T-helper 2 cell treated with Interferon-gamma antibody and Interleukin-4, amounts not matched to agents 100 ng/mL and 5 ng/mL, for 36 hours (primary cell): ENCODE results near the gene UBALD1. TPM values are rescaled to one million over a fixed set of nuclear protein-coding genes. Genes with fewer than 3 reads are reported as not detected.
"Not testable (repeated sequence)": the region's sequence is repeated elsewhere in the genome, so short reads cannot be mapped to it uniquely, and the experiment has no call there.

Experiments used
- intact Hi-C: fragments of 100-400 bp; cut with micrococcal nuclease; formaldehyde crosslinking; loops from one replicate; pipeline ENCODE4 v1.15.1; 2023
- total RNA-seq: library from RNA; stranded (reverse); gene quantifications from 2 replicates; pipeline ENCODE4 v1.2.3, GENCODE V29; 2022

Gene UBALD1
- total RNA-seq, 1 donor from 2014 or later = 22.1 TPM

DNA sequence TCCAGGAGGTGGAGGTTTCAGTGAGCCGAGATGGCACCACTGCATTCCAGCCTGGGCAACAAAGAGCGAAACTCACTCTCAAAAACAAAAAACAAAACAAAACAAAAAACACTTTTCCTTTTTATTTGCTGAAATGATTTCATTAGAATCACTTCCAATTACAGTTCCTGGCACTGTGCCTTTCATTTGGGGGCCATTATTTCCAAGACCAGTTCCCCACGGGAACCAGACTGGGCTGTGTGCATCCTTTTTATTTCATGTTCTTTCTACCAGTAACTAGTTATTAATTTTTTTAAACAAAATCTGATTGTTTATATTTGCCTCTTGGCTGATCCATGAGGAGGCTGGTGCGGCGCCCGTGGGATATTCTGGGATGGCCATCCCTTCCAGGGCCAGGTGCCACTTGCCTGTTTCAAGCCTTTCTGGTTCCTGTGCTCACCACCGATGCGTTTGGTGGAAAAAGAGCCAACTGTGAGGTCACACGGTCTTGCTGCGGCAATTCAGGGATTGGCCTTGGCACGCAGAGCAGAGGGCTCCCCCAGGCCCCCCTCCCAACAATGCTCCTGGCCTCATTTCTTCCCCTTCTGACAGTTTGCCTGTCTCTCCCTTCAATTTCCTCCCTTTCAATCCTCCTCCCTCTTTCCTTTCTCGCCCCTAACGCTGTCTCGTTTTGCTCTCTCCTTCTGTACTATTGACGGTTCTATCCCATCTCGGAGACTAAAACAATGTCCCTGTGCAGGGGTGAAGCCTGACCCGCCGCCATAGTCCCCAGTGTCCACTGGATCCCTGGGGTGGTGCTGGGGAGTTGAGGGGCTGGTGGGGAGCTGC, 13.4 kb downstream of the UBALD1 start:
- intact Hi-C loops = no loop called here

DNA sequence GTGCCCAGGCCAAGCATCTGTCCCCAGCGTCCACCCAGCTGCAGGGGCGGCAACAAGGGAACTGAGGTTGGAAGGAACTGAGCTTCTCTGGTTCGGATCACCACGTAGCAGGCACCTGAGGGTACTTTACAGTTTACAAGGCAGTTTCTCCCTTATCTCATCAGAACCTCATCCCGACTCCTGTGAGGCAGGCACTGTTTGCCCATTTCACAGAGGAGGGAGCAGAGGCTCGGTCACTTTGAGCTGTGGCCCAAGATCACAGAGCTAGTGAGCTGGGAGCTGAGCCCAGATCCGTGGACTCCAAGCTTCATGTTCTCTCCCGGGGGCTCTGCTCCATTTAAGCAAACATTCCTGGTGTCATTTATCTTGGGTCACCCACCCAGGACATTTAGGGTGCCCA, 15.1 kb downstream of the UBALD1 start:
- intact Hi-C loops = no loop called here

DNA sequence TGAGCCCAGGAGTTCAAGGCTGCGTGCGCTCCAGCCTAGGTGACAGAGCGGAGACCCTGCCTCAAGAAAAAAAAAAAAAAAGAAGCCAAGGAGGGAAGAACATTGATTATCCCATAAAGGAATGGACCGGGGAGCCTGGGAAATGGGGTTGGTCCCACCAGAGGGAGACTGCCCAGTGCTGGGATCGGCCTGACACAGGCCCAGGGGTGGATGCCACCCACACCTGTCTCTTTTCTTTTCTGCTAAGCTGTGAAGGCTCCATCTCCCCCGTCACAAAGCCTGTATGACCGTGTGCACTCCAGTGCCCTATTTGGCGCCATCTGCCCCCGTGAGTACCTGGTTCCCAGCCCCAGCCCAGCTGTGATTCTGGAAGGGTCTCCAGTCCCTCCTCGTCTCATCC, 15.7 kb downstream of the UBALD1 start:
- intact Hi-C loops = no loop called here

DNA sequence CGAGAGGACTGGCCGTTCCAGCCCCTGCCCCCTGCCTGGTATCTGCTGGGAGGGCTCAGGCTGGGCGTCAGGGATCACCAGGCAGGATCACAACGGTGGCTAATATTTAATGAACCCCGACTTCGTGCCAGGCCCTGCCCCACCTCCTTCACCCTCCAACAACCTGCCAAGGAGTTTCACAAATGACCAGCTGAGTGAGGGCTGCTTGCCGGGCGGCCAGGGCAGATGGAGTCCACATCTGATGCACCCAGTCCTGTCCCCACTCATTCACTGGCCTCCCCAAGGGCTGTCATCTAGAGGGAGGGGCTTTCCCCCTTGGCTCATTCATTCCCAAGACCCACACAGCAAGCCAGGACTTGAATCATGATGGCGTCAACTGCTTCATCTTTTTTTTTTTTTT, 17.5 kb downstream of the UBALD1 start:
- intact Hi-C loops = no loop called here

DNA sequence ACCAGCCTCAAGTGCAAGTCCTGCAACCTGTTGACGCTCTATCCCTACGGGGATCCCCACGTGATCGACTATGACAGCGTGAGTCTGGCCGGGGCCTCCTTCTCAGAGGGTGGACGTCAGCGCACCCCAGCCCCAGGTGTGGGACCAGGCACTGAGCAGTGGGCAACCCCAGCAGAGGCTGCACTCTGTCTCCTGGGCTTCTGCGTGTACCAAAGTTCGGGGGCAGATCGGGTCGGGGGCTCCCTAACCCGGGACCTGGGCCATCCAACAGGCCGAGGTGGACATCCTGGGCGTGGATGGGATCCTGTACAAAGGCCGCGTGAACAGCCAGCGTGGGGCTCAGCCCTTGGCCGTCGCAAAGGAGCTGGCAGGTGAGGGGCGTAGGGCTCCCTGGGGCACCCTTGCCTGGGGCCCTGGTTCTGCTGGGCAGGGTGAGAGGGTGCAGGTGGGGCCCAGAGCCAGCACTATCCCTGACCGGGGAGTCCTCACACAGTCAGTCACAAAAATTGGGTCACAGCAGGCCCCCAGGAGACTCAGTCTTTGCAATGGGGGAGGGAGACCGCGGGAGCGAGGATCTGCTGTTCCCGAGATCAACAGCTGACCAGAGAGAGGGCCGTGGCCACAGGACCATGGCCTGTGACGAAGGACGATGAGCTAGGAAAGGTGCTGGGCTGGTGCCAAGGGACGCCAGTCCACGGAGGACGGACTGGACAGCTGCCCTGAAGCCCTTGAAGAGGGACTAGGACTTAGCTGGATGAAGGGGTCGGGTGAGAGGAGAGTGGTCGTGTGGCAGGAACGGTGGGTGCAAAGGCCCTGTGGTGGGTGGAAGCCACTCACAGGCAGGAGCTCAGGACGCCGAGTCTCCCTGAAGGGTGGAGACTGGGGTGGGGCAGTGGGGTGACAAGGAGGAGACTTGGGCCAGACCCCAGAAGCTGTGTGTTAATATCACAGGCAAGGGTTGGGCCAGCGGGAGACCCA, 20.0 kb downstream of the UBALD1 start:
- intact Hi-C loops = no loop called here

DNA sequence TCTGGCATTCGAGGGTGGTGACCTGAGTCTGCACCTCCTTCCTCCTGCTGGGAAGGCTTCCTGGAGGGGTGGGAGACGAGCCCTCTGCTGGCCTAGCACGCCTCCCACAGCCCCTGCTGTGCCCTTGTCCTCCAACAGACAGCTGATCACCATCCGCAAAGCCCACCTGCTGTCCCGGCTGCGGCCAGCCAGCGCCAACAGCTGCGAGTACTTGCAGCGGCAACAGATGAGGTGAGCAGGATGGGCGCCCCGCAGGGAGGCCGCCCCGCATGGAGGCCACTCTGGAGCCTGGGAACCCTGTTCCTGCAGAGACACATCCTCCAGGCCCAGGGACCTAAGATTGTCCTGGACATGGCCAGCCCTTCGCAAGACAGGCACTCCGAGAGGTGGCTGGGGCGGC, 21.6 kb downstream of the UBALD1 start:
- intact Hi-C loops = no loop called here

DNA sequence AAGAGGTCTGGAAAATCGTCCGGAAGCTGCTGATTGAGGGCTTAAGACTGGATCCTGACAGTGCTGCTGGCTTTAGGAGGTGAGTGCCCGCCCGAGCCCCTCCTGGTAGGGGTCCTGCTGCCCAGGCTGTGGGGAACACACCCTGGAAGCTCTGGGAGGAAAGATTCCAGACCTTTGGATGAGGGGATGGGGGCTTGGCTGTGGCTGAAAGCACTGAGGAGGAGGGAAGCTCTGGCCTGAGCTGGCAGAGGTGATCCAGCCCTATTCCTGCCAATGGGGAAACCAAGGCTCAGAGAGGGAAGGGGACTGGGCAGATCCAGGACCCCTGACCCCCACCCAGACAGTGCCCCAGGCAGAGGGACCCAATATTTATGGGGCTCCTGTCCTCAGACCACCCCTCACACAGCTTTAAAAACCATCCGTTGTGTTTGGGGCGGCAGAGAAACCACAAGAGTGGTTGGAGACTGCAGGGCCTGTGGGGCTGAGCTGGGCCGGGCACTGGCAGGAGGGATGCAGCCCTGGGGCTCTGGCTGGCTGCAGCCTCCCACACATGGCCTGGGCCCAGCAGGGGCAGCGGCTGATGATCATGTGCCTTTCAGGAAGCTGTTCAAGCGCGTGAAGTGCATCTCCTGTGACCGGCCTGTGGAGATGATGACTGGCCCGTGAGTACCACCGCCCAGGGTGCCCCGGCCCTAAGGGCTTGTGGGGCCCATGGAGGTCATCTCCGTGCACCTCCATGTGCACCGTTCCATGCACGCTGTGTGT, 22.8 kb downstream of the UBALD1 start:
- intact Hi-C loops = no loop called here

DNA sequence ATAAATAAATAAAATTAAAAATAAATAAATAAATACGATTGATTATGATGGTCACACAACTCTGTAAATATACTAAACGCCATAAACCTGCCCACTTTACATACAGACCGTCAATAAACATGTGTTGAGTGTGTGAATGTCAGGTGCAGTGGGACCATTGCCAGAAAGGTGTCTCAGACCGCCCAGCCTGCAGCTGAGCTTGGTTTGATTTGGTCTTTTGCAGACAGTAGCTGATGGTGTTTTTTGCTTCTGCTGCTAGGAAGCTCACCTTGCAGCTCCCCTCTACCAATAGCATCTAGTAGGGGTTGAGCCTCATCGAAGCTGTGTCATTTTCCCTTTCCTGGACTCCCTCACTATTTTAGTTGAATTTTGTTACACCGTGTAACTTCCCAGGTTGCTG, 23.5 kb downstream of the UBALD1 start:
- intact Hi-C loops = no loop called here

DNA sequence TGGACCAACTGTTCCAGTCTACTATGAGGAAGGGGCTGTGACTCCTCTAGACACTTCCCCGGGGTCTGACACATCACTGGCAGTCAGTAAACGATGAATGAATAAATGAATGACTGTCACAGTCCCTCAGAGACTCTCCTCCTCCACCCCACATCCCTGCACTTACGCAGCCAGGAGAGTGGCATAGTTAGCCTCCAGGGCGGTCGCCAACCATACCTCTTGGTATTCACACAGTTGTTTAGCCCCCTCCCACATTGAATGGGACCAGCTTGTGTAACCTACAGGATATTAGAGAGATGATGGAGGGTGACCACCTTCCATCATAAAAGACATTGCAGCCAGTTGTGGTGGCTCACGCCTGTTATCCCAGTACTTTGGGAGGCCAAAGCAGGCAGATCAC, 25.7 kb downstream of the UBALD1 start:
- intact Hi-C loops = no loop called here

DNA sequence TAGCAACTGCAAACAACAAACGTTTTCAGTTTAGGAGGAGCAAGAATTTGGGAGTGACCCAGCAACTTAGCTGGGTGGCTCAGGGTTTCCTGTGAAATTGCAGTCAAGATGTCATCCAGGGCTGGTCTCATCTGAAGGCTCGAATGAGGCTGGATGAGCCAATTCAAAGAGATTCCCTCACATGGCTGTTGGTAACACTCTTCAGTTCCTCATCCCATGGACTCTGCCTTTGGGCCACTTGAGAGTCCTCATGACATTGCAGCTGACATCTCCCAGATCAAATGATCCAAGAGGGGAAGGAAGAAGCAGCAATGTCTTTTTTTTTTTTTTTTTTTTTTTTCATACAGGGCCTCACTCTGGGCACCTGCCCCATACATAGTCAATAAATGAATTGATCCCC, 26.3 kb downstream of the UBALD1 start:
- intact Hi-C loops = no loop called here

DNA sequence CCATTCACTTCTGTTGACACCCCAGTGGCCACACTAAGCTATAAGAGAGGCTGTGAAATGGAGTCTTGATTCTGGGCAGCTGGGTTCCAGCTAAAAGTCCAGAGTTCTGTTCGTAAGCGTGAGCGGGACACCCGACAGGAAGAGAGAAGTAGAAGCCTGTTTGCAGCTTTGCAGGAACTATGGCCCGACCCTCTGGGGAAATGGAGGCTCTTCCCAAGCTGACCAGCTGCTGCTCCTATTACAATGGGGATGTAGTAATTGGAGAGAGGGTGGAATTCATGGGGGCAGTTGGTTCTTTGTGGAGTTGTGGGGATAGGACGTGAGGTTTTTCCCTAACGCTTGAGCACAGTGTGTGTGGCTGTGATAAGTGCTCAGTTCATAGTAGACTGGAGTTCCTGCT, 28.4 kb downstream of the UBALD1 start:
- intact Hi-C loops = no loop called here

DNA sequence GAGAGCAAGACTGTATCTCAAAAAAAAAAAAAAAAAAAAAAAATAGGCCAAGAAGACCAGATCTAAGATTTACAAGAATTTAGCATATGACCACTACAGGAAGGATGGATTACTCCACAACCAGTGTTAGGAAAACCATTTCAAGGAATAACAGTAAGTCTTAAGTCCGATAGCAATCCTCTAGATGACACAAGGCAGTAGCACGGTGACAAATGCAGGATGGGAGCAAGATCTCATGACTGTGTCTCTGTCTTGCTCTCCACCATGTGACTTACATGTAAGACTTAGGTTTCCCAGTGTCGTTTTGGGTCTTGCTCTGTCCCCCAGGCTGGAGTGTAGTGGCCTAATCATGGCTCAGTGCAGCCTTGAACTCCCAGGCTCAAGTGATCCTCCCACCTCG, 30.8 kb downstream of the UBALD1 start:
- intact Hi-C loops = no loop called here

DNA sequence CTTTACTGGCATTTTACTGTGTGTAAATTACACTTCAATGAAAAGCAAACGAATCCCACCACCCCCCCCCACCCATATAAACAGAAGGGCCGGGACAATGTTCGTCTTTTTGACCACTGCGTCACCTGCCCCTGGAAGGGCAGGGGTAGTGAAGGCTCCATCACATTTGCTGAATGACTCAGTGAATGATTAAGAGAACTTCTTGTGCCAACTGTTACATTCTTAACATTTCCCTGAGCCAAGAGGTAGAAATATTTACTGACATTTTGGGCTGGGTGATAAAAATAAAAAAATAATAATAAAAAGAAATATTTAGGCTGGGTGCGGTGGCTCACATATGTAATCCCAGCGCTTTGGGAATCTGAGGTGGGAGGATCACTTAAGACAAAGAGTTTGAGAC, 34.4 kb downstream of the UBALD1 start:
- intact Hi-C loops = no loop called here

DNA sequence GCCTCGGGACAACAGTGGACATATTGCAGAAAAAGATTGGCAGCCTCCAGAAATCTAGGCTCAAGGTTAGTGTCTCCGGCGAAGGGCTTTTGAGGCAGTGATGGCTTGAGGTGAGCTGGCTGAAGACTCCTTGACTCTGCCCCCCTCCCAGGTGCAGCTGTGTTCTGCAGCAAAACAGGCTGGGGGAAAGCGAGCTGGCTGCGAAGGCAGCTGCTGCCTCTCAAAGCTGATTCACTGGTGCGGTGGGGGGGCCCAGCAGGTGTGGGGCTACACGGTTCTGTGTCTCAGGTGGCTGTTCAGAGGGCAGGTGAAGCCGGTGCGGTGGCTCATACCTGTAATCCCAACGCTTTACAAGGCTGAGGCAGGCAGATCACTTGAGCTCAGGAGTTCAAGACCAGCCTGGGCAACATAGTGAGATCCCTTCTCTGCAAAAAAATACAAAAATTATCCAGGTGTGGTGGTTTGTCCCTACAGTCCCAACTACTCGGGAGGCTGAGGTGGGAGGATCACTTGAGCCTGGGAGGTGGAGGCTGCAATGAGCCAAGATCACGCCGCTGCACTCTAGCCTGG, 35.6 kb downstream of the UBALD1 start:
- intact Hi-C loops = no loop called here

DNA sequence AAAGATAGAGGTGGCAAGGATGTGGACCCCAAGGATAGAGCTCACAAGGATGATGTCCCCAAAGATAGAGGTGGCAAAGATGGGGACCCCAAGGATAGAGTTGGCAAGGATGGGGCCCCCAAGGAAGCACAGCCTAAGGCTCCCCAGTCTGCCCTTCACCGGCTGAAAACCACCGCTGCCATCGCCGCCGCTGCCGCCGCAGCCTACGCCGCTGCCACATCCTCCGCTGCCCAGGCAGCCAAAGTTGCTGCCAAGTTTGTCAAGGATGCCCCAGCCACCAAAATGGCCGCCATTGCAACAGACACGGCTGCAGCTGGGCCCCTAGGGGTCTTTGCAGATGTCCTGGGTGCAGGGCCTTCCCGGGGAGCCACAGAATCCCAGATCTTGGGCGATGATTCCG, 38.7 kb downstream of the UBALD1 start:
- intact Hi-C loops = no loop called here

DNA sequence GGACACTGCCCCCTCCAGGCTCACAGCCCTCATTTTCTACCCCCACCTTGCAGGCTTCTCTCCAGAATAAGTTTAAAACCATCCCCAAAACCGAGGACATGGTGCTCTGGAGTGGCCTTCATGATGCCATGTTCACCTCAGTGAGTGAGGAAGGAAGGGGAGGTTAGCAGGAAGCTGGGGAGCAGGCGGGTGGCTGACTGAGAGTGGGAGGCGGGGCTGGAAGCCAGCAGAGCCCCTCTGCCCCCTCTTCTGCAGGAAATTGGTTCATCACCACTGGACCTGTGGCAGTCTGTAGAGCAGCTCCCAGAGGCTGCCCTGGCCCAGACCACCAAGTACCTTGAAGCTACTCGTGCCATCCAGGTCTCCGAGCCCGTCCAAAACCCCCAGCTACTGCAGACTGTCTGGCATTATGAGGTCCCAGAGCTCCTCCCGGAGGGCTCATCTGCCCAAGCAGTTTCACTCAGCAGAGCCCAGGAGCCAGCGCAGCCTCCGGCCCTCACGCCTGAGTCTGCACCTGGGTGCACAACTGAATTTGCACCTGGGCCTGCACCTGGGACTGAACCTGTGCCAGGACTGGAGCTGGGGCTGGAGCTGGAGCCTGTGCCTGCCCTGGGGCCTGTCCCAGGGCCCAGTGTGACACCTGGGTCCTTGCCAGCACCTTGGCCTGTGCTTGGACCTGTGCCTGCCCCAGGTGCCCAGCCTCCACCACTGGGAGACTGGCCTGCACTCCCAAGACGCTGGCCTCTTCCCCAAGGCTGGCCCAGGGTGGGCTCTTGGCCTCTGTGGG, 39.6 kb downstream of the UBALD1 start:
- intact Hi-C loops = no loop called here

DNA sequence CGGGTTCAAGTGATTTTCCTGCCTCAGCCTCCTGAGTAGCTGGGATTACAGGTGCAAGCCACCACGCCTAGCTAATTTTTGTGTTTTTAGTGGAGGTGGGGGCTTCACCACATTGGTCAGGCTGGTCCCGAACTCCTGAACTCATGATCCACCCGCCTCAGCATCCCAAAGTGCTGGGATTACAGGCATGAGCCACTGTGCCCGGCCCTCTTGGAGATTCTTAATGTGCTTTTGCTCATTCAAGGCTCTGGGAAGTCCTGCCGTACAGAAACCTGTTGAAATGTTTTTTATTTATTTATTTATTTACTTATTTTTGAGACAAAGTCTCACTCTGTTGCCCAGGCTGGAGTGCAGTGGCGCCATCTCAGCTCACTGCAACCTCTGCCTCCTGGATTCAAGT, 40.8 kb downstream of the UBALD1 start:
- intact Hi-C loops = not testable (repeated sequence)

DNA sequence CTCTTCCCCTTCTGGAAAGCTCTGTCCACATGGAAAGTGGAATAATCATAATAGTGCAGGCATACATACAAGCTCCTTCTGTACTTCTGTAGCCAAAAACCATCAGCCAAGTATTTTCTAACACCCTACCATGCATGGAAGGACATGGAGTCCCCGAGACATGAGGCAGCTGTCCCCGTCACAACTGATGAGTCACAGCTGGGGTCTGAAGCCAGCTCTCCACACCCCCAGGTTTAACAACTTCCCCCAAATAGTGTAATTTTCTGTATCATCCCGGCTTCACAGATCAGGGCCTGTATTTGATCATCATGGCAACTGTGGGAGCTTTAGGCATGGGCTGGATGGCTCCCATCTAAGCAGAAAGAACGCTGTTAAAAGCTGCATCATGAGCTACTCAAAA, 42.0 kb downstream of the UBALD1 start:
- intact Hi-C loops = no loop called here

DNA sequence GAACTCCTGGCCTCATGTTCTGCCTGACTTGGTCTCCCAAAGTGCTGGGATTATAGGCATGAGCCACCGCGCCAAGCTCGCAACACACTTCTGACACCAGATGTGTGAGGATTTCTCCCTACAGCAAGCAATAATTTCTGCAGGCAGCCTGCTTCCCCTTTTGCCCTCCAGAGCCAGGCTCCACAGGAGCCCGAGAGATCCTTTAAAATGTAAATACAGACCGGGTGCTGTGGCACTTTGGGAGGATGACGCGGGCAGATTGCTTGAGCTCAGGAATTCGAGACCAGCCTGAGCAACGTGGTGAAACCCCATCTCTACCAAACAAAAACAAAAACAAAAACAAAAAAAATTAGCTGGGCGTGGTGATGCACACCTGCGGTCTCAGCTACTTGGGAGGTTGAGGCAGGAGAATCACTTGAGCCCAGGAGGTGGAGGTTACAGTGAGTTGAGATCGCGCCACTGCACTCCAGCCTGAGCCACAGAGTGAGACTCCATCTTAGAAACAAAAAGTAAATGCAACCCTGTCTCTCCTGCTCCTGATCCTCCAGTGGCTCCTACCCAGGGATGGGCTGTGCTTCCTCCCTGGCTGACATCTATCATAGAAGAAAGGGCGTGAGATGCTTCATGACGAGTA, 43.9 kb downstream of the UBALD1 start:
- intact Hi-C loops = no loop called here

DNA sequence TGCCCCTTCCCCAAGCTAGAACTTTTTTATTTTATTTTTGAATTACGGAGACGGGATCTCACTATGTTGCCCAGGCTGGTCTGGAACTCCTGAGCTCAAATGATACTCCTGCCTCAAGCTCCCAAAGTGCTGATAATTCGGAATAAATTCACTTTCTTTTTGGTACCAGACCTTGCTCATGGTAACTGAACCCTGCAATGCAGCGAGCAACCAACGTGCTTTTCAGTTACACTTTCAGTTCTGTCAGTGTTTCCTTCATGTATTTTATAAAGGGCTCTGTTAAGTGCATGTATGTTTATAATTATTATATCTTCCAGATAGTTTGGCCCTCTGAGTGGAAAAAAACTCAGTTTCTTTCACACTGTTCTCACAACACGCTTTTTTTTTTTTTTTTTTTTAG, 44.6 kb downstream of the UBALD1 start:
- intact Hi-C loops = no loop called here
